GM12891 (cell line): Measurements from ENCODE around the gene DBX2.

ENCODE experiments used
- POLR2A ChIP-seq: IDR thresholded peaks from 2 replicates; pipeline ENCODE4 v1.6.1; 2011; ENCODE audit warnings: low read depth, low read length, control low read depth
- POLR2AphosphoS5 ChIP-seq: IDR thresholded peaks from 2 replicates; pipeline ENCODE4 v1.6.1; 2011; ENCODE audit warnings: low read depth, low read length, control low read depth
- SPI1 ChIP-seq: IDR thresholded peaks from 2 replicates; pipeline ENCODE4 v1.6.1; 2011; ENCODE audit warnings: low read depth, low read length, control low read depth

DNA sequence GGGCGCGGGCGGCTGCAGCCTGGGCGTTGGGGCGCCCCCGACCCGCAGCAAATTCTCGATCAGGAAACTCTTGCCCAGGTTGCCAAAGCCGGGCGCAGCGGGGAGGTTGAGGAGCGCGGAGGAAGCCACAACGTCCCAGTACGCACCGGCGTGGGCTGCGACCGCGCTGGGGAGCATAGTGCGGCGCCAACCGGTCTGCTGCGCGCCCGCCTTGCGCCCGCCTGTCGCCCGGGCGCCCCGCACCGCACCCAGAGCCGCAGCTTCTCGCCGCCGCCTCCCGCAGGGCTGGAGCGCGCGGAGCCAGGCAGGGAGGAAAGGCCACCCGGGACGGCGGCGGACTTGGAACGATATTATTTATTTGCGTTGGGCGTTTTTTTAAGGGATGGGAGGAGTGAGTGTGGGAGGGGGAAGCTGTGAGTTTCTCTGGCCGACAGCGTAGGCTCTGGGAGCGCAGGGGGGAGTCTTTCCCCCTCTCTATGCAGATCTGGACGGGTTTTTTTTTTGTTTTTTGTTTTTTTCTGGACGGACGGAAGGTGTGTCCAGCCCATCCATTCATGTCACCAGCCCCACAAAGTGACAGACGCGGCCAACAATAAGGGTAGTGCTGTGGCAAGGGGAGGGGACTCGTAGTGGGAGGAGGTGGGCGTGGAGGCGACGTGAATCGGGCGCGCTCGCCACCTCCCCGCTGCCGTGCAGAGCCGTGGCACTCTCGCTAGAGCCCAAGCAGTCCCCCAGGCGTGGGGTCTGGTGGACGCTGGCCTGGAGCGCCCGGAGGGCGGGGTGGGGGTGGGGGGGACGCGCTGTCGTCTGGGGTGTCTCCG is at the start of gene DBX2:
- TF ChIP-seq POLR2A, result no peak
- TF ChIP-seq POLR2AphosphoS5, result no peak
- no peak for TF ChIP-seq SPI1
